Activated CD4-positive, alpha-beta T cell treated with anti-CD3 and anti-CD28 coated beads for 48 hours (primary cell): ENCODE results near the gene PRR33.

Experiments
- DNase-seq: peaks from one replicate; pipeline ENCODE4 v3.0.0-alpha.2; 2020

Gene PRR33

GRCh38 chr11:1927848-1928469 lies 36.3 kb upstream of the PRR33 start:
- DNase-seq: no peak

- no peak for DNase-seq
Observed at GRCh38 chr11:1927026-1927847, 35.5 kb upstream of the PRR33 start.

GRCh38 chr11:1926156-1927025 lies 34.7 kb upstream of the PRR33 start:
- DNase-seq: no peak

GRCh38 chr11:1925373-1926155 lies 33.9 kb upstream of the PRR33 start:
- DNase-seq: no peak

- no peak for DNase-seq
Observed at GRCh38 chr11:1924646-1925372, 33.1 kb upstream of the PRR33 start.

- DNase-seq: no peak
Observed at GRCh38 chr11:1924181-1924580, 32.5 kb upstream of the PRR33 start.

GRCh38 chr11:1923201-1923956 lies 31.7 kb upstream of the PRR33 start:
- no peak for DNase-seq

GRCh38 chr11:1922481-1923081 lies 30.9 kb upstream of the PRR33 start:
- DNase-seq: no peak

GRCh38 chr11:1921574-1922141 lies 30.0 kb upstream of the PRR33 start:
- no peak for DNase-seq

- no peak for DNase-seq
Observed at GRCh38 chr11:1920909-1921573, 29.3 kb upstream of the PRR33 start.

GRCh38 chr11:1920128-1920908 lies 28.6 kb upstream of the PRR33 start:
- DNase-seq: no peak

GRCh38 chr11:1919391-1920127 lies 27.9 kb upstream of the PRR33 start, which contains the start of gene TNNT3:
TSS of gene TNNT3 (plus strand) at chr11:1919703. CDS start at chr11:1922875, 3,172 bp downstream.
- no peak for DNase-seq

- no peak for DNase-seq
Observed at GRCh38 chr11:1918436-1919315, 27.0 kb upstream of the PRR33 start.

GRCh38 chr11:1917523-1918435 lies 26.1 kb upstream of the PRR33 start:
- DNase-seq: no peak

- DNase-seq: no peak
Observed at GRCh38 chr11:1916986-1917522, 25.4 kb upstream of the PRR33 start.
